GM12878 (cell line): ENCODE measurements around the gene KIF18A.
"Not testable (repeated sequence)": the region's sequence is repeated elsewhere in the genome, so short reads cannot be mapped to it uniquely, and the experiment has no call there.

Source experiments
- HDAC2 ChIP-seq: fragments of 200-600 bp; sonication (generic); IDR thresholded peaks from 2 replicates; pipeline ENCODE4 v1.6.1; 2017
- MEF2A ChIP-seq: IDR thresholded peaks from 2 replicates; pipeline ENCODE4 v1.6.1; 2011; ENCODE audit warnings: low read depth, mild to moderate bottlenecking, low read length, moderate library complexity; ENCODE audit not compliant: insufficient read depth
- NBN ChIP-seq: fragments of 450-650 bp; IDR thresholded peaks from 2 replicates; pipeline ENCODE4 v1.6.1; 2016
- POLR2A ChIP-seq: IDR thresholded peaks from 2 replicates; pipeline ENCODE4 v1.6.1; 2011; ENCODE audit warnings: low read depth, mild to moderate bottlenecking, low read length
- RFX5 ChIP-seq: IDR thresholded peaks from 2 replicates; pipeline ENCODE4 v1.6.1; 2011; ENCODE audit warnings: low read depth, low read length, improper control_type of control experiment
- SRF ChIP-seq, 2 experiments: IDR thresholded peaks; 2 replicates each; pipeline ENCODE4 v1.6.1; 2011; ENCODE audit warnings: low read depth in 2 of 2, low read length in 2 of 2, mild to moderate bottlenecking in 1 of 2, moderate library complexity in 1 of 2
- TAF1 ChIP-seq: IDR thresholded peaks from 2 replicates; pipeline ENCODE4 v1.6.1; 2011; ENCODE audit warnings: mild to moderate bottlenecking, low read depth, low read length, borderline replicate concordance
- TF ChIP-seq, protein P1 (sequence below), 3 experiments: IDR thresholded peaks in 2 of 3; conservative IDR thresholded peaks in 1 of 3; 2 replicates each; pipeline ENCODE4 v1.5.1; 2011; ENCODE audit warnings: low read depth in 3 of 3, low read length in 3 of 3, mild to moderate bottlenecking in 3 of 3, control low read depth in 2 of 3, moderate library complexity in 2 of 3, inconsistent platforms in 1 of 3, mixed read lengths in 1 of 3; ENCODE audit not compliant: control insufficient read depth in 2 of 3, insufficient read depth in 1 of 3; ENCODE audit errors: extremely low read depth in 1 of 3
- TF ChIP-seq, protein P2 (sequence below): fragments of 450-650 bp; formaldehyde crosslinking; IDR thresholded peaks from 2 replicates; pipeline ENCODE4 v1.4.0; 2020; ENCODE audit warnings: mild to moderate bottlenecking, moderate library complexity
- TF ChIP-seq, protein P3 (sequence below): fragments of 450-650 bp; IDR thresholded peaks from 2 replicates; pipeline ENCODE4 v1.6.1; 2016; ENCODE audit warnings: mild to moderate bottlenecking

DNA sequence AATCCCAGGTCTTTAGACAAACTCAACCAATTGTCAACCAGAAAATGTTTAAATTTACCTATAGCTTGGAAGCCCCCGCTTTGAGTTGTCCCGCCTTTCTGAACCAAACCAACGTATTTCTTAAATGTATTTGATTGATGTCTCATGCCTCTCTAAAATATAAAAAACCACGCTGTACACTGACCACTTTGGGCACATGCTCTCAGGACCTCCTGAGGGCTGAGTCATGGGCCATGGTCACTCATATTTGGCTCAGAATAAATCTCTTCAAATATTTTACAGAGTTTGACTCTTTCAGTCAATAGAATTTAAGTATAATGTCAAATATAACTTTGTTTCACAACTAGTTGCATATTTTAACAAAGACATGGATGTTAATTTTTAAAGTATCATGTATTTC is 5.7 kb downstream of the KIF18A start:
- TF ChIP-seq, protein P1, sequence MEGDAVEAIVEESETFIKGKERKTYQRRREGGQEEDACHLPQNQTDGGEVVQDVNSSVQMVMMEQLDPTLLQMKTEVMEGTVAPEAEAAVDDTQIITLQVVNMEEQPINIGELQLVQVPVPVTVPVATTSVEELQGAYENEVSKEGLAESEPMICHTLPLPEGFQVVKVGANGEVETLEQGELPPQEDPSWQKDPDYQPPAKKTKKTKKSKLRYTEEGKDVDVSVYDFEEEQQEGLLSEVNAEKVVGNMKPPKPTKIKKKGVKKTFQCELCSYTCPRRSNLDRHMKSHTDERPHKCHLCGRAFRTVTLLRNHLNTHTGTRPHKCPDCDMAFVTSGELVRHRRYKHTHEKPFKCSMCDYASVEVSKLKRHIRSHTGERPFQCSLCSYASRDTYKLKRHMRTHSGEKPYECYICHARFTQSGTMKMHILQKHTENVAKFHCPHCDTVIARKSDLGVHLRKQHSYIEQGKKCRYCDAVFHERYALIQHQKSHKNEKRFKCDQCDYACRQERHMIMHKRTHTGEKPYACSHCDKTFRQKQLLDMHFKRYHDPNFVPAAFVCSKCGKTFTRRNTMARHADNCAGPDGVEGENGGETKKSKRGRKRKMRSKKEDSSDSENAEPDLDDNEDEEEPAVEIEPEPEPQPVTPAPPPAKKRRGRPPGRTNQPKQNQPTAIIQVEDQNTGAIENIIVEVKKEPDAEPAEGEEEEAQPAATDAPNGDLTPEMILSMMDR (IDR thresholded peaks at IDR 0.05 in 2 of 3, conservative IDR thresholded peaks at IDR 0.05 in 1 of 3; ENCODE audit: control insufficient read depth in 2 of 3, extremely low read depth in 1 of 3, insufficient read depth in 1 of 3, low read depth in 3 of 3, low read length in 3 of 3) = not testable (repeated sequence)
- not testable (repeated sequence) for TF ChIP-seq RFX5; SRF (IDR thresholded peaks at IDR 0.05; ENCODE audit: low read depth in 2 of 2, low read length in 2 of 2); TAF1; NBN; HDAC2; MEF2A; POLR2A
- TF ChIP-seq, protein P2, sequence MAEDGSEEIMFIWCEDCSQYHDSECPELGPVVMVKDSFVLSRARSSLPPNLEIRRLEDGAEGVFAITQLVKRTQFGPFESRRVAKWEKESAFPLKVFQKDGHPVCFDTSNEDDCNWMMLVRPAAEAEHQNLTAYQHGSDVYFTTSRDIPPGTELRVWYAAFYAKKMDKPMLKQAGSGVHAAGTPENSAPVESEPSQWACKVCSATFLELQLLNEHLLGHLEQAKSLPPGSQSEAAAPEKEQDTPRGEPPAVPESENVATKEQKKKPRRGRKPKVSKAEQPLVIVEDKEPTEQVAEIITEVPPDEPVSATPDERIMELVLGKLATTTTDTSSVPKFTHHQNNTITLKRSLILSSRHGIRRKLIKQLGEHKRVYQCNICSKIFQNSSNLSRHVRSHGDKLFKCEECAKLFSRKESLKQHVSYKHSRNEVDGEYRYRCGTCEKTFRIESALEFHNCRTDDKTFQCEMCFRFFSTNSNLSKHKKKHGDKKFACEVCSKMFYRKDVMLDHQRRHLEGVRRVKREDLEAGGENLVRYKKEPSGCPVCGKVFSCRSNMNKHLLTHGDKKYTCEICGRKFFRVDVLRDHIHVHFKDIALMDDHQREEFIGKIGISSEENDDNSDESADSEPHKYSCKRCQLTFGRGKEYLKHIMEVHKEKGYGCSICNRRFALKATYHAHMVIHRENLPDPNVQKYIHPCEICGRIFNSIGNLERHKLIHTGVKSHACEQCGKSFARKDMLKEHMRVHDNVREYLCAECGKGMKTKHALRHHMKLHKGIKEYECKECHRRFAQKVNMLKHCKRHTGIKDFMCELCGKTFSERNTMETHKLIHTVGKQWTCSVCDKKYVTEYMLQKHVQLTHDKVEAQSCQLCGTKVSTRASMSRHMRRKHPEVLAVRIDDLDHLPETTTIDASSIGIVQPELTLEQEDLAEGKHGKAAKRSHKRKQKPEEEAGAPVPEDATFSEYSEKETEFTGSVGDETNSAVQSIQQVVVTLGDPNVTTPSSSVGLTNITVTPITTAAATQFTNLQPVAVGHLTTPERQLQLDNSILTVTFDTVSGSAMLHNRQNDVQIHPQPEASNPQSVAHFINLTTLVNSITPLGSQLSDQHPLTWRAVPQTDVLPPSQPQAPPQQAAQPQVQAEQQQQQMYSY (CRISPR knock-in tag) = not testable (repeated sequence)
- TF ChIP-seq, protein P3, sequence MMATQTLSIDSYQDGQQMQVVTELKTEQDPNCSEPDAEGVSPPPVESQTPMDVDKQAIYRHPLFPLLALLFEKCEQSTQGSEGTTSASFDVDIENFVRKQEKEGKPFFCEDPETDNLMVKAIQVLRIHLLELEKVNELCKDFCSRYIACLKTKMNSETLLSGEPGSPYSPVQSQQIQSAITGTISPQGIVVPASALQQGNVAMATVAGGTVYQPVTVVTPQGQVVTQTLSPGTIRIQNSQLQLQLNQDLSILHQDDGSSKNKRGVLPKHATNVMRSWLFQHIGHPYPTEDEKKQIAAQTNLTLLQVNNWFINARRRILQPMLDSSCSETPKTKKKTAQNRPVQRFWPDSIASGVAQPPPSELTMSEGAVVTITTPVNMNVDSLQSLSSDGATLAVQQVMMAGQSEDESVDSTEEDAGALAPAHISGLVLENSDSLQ = not testable (repeated sequence)
